Fibroblast of the conjunctiva (primary cell): ENCODE data around the gene SMIM10L2A.
A peak's percentile ranks its signal among the peaks of the same experiment; 100 is the strongest.
"Not testable (repeated sequence)": the region's sequence is repeated elsewhere in the genome, so short reads cannot be mapped to it uniquely, and the experiment has no call there.

Experiments
- DNase-seq: peaks from one replicate; pipeline ENCODE4 v3.0.0-alpha.2; 2010; ENCODE audit warnings: low read depth

The SMIM10L2A gene

DNA sequence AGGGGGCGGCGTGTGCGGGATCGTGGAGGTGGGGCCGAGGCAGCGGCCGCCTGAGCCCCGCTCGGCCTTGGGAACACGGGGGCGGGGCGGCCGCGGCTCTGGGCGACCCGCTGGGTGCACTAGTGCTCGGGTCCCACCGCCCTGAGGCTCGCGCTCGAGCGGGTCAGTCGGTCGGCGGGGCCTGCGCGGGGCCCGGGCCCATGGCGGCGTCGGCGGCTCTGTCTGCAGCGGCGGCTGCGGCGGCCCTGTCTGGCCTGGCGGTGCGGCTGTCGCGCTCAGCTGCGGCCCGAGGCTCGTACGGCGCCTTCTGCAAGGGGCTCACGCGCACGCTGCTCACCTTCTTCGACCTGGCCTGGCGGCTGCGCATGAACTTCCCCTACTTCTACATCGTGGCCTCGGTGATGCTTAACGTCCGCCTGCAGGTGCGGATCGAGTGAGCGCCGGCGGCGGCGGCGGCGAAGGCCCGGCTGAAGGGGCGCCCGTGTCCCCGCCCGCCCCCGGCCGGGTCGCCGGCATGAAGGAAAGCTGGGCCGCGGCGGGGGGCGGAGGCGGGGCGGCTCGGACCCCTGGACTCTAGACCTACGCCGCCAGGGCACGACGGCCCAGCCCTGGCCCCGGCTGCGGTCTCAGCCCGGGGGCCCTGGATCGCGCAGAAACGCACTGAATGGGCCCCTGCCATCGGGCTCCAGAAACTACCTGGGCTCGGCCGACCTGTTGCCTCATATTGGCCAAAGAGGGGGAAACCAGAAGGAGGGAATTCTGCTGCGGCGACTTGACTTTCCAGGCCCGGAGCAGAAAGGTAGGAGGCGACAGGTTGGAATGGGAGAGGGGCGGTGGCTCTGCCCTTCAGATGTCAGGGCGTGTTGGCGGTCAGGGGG lies at the start of gene SMIM10L2A:
Gene SMIM10L2A (plus strand): TSS at position 13 of the 878 bp plus-strand sequence. CDS start 188 bp downstream, at position 201.
- no peak for DNase-seq

DNA sequence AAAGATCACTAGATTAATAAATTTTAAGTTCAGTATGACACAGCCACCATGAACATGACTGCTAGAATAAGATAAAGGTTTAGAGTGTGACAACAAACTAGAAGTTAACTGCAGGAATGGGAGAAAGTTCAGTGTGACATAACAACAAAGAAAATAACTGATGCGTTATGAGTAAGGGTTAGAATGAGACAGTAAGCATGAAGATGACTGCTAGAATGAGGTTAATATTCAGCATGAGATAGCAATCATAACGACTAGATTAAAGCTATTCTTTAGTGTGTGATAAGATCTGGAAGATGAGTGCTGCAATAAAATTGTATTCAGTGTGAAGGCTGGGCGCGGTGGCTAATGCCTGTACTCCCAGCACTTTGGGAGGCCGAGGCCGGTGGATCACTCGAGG lies 48.4 kb upstream of the SMIM10L2A start:
- DNase-seq: no peak

DNA sequence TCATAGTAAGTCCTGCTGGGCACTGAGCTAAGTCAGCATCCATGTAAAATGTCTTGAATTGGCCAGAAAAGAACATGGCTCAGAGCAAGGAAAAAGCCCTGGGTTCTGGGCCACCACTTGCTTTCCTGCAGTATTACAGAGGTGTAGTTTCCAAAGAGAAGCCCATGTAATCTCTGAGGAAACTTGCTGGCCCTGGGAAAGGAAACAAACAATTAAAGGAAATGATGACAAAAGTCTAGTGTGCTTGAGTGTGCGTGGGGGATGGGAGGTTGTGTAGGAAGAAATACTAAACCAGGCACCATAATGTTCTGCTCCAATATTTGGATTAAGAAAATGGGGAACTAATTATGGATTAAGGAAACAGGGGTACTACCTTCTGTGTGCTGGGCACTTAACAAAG lies 39.5 kb upstream of the SMIM10L2A start:
- DNase-seq: no peak

DNA sequence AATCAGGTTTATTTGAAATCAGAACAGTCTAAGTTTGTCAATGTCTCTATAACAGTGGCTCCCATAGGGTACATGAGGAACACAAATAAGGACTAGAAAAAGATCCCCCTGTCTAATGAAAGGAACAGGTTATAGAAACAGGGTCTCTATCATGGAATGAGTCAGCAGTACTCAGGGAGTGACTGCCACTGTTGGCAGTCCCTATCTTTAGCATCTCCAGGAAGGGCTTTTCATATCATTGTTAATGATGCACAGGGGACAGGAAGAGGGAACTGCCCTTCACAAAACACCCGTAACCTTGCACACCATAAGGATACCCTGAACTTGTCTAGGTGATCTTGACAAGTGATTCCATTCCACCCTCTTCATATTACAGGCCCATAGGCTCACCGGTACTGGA lies 38.5 kb upstream of the SMIM10L2A start:
- no peak for DNase-seq

- DNase-seq: no peak
Measured at GRCh38 chrX:135384161-135384836, 37.4 kb upstream of the SMIM10L2A start.

DNA sequence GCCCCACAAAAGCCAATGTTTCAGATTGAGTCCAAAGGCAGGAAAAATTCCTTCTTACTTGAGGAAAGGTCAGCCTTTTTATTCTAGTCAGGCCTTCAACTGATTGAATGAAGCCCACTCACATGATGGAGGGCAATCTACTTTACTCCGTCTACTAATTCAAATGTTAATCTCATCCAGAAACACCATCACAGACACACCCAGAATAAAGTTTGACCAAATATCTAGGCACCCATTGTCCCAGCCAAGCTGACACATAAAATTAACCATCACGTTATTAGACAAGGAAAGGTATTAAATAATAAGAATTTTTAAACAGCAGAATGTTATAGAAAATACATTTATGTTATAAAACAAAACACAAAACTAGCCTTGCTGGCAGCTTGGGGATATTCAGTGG lies 32.9 kb upstream of the SMIM10L2A start:
- no peak for DNase-seq

DNA sequence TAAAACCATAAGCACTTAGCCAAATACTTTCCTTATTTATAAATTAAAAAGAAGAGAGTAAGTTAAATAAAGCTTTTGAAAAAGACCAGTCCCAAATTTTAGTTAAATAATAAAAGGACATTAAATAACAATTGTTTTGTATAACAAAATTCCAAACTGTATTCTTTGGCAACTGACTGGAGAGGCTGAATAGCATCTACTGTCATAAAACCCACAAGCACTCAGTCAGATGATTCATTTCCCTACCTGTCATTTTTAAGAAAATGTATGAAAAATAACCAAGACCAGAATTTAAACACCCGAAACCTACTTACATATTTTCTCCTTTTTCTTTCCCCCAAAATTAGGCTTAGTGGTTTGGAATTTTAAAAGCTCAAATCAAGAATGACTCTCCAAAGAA lies 32.5 kb upstream of the SMIM10L2A start:
- DNase-seq: no peak

DNA sequence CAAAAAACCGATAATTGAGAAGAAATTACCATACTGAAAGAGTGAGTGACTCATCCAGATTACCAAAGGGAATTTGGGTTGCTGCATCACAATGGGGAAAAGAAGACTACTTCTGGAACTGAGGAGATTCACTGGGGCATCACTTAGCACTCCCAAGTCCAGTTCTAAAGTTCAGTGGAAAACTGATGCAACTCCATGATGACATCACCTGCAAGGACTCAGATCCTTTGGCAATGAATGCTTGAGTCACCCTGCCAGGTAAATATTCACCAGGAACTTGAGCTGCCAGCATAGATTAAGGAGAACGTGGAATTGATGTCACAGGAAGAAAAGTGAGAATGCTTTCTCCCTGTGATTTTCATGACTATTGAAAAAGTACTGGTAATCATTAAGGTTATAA lies 32.0 kb upstream of the SMIM10L2A start:
- DNase-seq: no peak

DNA sequence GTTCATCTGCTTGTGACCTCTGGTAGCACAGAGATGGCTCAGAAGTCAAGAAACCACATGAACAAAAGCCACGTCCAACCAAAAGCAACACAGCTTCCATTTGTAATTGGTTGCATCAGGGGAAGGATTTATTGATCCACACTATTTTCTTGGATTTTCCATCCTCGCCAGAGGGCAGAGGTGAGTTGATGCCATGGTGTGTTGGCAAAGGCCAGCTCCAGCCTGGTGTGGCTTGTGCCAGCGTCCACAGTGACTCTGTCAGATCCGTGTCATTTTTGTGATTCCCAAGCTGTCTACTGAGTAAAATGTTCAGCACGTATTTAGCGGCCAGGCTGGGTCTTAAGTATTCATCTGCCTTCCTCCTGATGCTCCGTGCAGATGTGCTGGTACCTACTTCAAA lies 30.0 kb upstream of the SMIM10L2A start:
- DNase-seq: no peak

- DNase-seq: no peak
Measured at GRCh38 chrX:135393051-135393450, 28.7 kb upstream of the SMIM10L2A start.

GRCh38 chrX:135395064-135395463 lies 26.7 kb upstream of the SMIM10L2A start:
- no peak for DNase-seq

GRCh38 chrX:135396109-135396508 lies 25.6 kb upstream of the SMIM10L2A start:
- DNase-seq: no peak

DNA sequence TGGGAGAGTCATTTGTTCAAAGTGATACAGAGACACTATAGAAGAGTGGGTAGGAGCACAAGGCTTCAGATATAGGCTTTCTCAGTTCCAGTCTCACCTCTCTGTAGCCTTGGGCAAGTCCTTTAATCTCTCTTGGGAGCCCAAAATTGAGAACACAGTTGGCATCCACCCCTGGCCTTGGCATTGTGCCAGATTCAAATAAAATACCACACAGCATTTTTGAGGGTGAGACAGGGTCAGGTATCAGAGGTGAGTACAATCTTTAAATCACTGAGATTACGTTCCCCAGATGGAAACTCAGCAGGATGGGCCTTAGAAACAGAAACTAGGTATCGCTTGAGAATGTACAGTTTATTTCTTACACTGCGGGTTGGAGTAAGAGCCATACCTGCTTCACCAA lies 25.2 kb upstream of the SMIM10L2A start:
- DNase-seq: no peak

DNA sequence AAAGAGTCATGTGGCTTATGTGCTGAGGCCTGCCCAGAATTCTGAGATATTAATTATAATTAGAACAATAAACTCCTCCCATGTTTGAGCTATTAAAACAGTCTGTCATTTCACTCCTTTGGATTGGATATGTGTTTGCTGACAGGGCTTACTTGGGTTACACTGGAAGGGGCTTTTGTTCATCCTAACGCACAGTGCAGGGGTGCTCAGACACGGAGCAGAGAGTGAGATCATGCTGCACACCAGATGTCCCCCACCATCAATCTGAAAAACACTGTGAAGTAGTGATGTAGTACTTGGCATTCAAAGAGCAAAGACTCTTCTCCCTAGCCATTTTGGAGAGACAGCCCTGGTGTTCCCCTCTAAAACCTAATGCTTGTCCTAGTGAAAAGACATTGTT lies 24.1 kb upstream of the SMIM10L2A start:
- no peak for DNase-seq

DNA sequence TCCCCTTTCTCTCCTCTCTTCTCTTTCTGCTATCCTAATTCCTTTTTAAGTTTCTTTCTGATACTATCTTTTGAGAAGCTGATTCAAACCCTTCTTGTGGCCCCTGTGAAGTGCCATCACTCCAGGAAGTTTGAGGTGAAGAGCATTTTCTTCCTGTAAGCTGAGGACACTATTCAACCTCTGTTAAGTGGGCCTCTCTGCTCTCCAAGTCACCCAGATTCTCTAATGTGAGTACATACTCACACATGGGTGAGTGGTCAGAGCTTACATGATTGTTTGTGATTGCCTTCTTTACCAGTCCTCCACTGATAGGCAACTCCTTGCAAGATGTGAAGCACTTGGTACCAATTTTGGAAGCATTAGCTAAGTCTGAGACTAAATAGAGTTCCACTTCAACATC lies 18.4 kb upstream of the SMIM10L2A start:
- DNase-seq: no peak

DNA sequence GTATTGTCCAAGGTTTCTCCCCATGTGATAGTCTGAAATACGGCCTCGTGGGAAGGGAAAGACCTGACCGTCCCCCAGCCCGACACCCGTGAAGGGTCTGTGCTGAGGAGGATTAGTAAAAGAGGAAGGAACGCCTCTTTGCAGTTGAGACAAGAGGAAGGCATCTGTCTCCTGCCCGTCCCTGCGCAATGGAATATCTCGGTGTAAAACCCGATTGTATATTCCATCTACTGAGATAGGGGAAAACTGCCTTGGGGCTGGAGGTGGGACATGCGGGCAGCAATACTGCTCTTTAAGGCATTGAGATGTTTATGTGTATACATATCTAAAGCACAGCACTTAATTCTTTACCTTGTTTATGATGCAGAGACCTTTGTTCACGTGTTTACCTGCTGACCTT lies 15.3 kb upstream of the SMIM10L2A start:
- DNase-seq: not testable (repeated sequence)

DNA sequence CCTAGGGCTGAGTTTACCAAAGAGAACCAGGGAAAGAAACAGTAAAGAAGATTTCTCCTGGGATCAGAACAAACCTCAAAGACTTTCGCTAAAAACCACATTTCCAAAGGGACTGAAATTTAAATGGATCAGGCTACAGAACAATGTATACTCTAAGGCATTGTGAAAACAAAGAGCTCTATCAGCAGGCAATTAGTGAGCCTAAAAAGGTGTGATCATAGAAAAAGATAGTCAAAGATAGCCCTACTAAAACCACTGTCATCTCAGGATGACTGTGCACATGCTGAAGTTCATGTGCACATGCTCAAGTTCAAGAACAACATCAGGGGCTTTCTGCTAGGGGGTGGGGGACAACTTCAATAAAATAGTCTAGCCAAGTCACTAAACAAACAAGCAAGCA lies 12.9 kb upstream of the SMIM10L2A start:
- no peak for DNase-seq

DNA sequence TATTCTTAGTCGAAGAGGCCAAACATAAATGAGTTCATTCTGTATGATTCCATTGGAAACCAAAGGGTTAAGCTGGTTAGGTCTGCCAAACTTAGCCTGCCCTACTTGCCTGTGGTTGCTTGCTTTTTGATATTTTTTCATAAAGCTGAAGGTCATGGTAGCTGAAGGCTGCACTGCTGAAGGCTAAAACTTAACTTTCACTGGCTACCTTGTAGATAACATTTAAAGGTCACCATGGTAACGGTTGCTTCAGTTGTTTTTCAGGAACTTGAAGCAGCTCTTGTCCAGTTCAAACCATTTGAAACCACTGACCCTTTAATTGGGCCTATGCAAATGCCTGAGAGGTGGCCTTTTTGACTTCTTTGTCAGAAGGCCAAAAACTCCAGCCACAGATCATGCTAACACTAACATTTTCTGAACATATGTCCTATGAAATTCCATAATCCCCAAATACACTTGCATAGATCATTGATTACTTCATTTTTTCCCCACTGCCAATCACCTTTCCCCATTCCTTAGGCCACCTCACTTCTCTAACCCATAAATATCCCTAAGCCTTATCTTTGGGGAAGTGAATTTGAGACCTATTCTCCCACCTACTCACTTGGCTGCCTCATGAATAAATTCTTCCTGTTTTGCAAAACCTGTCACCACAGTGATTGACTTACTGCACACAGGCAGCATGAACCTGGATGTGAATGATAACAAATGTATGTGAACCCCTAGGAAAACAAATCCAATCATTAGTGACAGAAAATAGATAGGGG lies 10.7 kb upstream of the SMIM10L2A start:
- no peak for DNase-seq

DNA sequence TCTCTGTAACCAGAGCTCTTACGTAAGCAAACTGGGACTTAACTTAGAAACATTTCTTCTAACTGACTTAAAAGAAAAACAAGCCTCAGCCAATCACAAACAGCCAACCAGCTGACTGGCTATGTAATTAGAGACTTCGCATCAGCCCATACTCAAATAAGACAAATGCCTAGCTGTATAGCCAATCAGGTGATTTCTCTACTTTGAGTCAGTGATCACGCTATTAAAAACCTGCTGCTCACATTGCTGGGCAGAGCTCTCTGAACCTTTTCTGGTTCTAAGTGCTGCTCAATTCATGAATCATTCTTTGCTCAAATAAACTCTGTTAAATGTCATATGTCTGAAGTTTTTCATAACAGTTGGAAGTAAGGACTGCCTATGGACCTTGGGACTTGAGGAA lies 9.9 kb upstream of the SMIM10L2A start:
- no peak for DNase-seq

DNA sequence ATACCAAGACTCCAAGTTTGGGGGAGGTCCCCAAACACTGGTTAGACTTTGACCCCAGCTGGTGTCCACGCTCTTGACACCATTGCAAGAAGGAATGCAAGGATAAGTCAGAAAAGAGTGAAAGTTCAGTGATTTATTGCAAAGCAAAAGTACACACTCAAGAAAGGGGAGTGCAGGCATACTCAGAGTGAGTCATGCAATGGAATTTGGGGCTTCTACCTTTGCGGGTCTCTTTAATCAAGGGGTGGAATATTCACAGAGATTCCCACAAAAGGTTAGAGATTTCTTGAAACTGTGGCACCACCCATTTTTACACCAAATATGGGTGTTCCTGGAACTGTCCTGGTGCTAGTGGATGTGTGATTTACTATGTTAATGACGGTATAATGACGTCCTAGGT lies 5.2 kb upstream of the SMIM10L2A start:
- no peak for DNase-seq

GRCh38 chrX:135420831-135421230 lies 913 bp upstream of the SMIM10L2A start:
- DNase-seq: no peak

DNA sequence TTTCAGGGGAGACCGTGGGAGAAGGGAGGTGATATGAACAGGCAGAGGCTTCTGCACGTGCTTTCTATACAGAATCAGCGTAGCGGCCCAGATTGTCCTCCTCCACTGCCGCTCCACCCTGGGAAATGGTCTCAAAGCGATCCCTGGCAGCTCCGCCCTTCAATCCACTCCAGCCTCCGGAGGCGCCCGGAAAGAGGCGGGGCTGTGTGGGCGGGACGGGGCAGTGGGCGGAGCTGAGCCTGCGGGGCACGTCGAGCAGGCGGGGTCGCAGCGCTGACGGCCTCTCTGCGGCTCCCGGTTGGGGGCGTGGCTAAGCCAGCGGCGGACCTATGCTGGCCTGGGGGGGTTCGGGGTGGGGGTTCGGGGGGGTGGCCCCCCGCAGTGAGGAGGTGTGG lies 210 bp upstream of the SMIM10L2A start:
- peak; percentile 29 for DNase-seq

DNA sequence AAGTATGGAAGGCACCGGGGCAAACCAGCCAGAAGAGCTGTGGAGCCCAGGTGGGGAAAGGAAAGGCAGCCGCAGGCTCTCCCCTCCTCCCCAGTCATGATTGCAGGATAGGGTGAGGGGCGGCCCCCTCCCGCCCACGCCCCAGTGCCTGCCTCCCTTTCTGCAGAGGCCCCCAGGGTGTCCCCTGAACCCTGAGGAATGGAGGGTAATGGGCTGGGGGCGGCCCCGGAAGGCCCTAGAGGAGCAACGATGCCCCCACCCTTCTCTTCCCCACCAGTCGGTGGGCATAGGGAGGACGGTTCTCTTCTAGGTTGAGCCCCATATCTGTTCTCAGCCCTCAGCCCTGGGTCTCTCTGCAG lies 1.0 kb downstream of the SMIM10L2A start:
- not testable (repeated sequence) for DNase-seq
